Smooth muscle cell (in vitro differentiated cells): ENCODE measurements around the gene CCDC177. TPM values are rescaled to one million over a fixed set of nuclear protein-coding genes. Genes with fewer than 3 reads are reported as not detected.

Experiments
- DNase-seq: peaks from one replicate; lab custom pipeline; 2025; ENCODE audit not compliant: unreplicated experiment; lab: John Stamatoyannopoulos, UW
- H2AFZ ChIP-seq: fragments of 200-600 bp; sonication (generic); 2 replicates; pipeline ENCODE4 v1.6.0; 2016; ENCODE audit warnings: antibody characterized with exemption, low read depth, mild to moderate bottlenecking
- H3F3A ChIP-seq: fragments of 200-600 bp; sonication (generic); 2 replicates; pipeline ENCODE4 v1.6.0; 2017; ENCODE audit warnings: antibody characterized with exemption, low read depth
- H3K27ac ChIP-seq: fragments of 200-600 bp; sonication (generic); 2 replicates; pipeline ENCODE4 v1.5.1; 2016; ENCODE audit warnings: low read depth, mild to moderate bottlenecking
- H3K27me3 ChIP-seq: fragments of 200-600 bp; sonication (generic); 2 replicates; pipeline ENCODE4 v1.6.1; 2016; ENCODE audit warnings: low read depth, mild to moderate bottlenecking
- H3K36me3 ChIP-seq: fragments of 200-600 bp; sonication (generic); 2 replicates; pipeline ENCODE4 v1.5.1; 2016; ENCODE audit warnings: low read depth
- H3K4me1 ChIP-seq: fragments of 200-600 bp; sonication (generic); 2 replicates; pipeline ENCODE4 v1.5.1; 2016; ENCODE audit warnings: low read depth
- H3K4me2 ChIP-seq: fragments of 200-600 bp; sonication (generic); 2 replicates; pipeline ENCODE4 v1.6.0; 2016; ENCODE audit warnings: mild to moderate bottlenecking
- H3K4me3 ChIP-seq: fragments of 200-600 bp; sonication (generic); 2 replicates; pipeline ENCODE4 v1.5.1; 2016; ENCODE audit warnings: mild to moderate bottlenecking
- H3K79me2 ChIP-seq: fragments of 200-600 bp; sonication (generic); 2 replicates; pipeline ENCODE4 v1.6.0; 2016; ENCODE audit warnings: low read depth, mild to moderate bottlenecking
- H3K9ac ChIP-seq: fragments of 200-600 bp; sonication (generic); 2 replicates; pipeline ENCODE4 v1.6.0; 2016; ENCODE audit warnings: low read depth
- H3K9me3 ChIP-seq: fragments of 200-600 bp; sonication (generic); replicated peaks from 2 replicates; pipeline ENCODE4 v1.5.1; 2016; ENCODE audit warnings: low read depth
- H4K20me1 ChIP-seq: fragments of 200-600 bp; sonication (generic); 2 replicates; pipeline ENCODE4 v1.6.0; 2016; ENCODE audit warnings: low read depth
- WGBS: methylation state at CpG from one replicate; pipeline ENCODE4 v1.1.7; 2016; ENCODE audit warnings: low lambda C conversion rate; 5-methylcytosine and 5-hydroxymethylcytosine counted together
- polyA plus RNA-seq: library from polyadenylated mRNA; unstranded; fragments of >200 nt; fragmentation: Nextera tagmentation; extraction: Ambion mirVana; gene quantifications from 2 replicates; pipeline ENCODE4 v1.2.1, GENCODE V29; 2016
- total RNA-seq: library from RNA; depleted of rRNA; stranded (reverse); fragments of >200 nt; gene quantifications from 2 replicates; pipeline ENCODE4 v1.2.3, GENCODE V29; 2014
- TF ChIP-seq, protein P1 (sequence below): fragments of 200-600 bp; sonication (generic); IDR thresholded peaks from 2 replicates; pipeline ENCODE4 v1.5.1; 2017; ENCODE audit warnings: borderline replicate concordance, mild to moderate bottlenecking, antibody characterized with exemption; ENCODE audit not compliant: insufficient read depth, poor library complexity, severe bottlenecking

Gene CCDC177
- total and polyA plus RNA-seq, 2 experiments from 2014 or later, result not detected

DNA sequence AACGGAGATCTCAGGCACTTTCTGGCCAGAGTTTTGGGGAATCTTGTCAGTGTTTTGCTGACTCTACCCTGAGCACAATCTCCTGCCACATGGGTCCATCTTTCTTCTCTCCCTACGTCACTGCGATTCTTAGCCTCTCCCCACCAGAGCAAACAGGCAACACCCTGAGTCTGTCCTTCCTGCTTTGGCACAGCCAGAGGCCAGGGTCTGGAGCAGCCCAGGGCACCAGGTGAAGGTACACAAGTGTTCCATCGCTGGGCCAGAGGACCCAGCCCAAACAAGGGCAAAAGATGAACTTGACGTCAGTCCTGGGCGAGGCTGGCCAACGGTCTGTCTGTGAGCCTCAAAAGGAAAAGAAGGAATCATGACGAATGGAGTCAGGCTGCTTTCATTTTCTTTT lies 12.7 kb upstream of the CCDC177 start:
- WGBS, result 76% methylated on average over 8 of the region's 8 CpGs
- H4K20me1 ChIP-seq, result no peaks in the 10 kb centered on the region
- DNase-seq, result no peak
- no peak overlapping the region for H3K27ac ChIP-seq
- no peaks in the 10 kb centered on the region for H3F3A ChIP-seq
- no peaks in the 10 kb centered on the region for H3K36me3 ChIP-seq
- H2AFZ ChIP-seq, result no peak overlapping the region
- peaks cover 4% of the 10 kb centered on the region for H3K4me1 ChIP-seq
- H3K27me3 ChIP-seq, result no peaks in the 10 kb centered on the region
- H3K9me3 ChIP-seq, result no peaks in the 10 kb centered on the region
- no peak overlapping the region for H3K4me2 ChIP-seq
- H3K4me3 ChIP-seq, result no peak overlapping the region
- no peak overlapping the region for H3K9ac ChIP-seq
- no peaks in the 10 kb centered on the region for H3K79me2 ChIP-seq
- TF ChIP-seq, protein P1, sequence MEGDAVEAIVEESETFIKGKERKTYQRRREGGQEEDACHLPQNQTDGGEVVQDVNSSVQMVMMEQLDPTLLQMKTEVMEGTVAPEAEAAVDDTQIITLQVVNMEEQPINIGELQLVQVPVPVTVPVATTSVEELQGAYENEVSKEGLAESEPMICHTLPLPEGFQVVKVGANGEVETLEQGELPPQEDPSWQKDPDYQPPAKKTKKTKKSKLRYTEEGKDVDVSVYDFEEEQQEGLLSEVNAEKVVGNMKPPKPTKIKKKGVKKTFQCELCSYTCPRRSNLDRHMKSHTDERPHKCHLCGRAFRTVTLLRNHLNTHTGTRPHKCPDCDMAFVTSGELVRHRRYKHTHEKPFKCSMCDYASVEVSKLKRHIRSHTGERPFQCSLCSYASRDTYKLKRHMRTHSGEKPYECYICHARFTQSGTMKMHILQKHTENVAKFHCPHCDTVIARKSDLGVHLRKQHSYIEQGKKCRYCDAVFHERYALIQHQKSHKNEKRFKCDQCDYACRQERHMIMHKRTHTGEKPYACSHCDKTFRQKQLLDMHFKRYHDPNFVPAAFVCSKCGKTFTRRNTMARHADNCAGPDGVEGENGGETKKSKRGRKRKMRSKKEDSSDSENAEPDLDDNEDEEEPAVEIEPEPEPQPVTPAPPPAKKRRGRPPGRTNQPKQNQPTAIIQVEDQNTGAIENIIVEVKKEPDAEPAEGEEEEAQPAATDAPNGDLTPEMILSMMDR, result no peak

DNA sequence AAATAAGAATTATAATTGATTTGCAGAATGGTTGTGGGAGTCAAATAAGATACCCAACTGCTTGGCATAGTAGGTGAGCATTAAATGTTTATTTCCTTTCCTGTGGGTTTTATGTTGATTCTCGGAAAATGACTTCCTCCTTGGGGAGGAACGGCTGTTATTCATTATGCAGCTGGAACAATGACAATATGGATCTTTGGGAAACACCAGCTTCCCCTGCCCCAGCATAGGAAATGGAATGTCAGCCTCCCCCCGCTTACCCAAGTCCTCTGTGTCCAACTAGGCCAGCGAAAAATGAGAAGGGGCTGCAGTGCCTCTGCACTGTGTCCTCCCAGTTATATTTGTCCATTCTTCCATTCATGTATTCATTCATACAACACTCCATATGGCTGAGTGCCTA lies 11.7 kb upstream of the CCDC177 start:
- peaks cover 3% of the 10 kb centered on the region for H3K4me1 ChIP-seq
- no peak for DNase-seq
- TF ChIP-seq, protein P1, result no peak
- no peak overlapping the region for H3K27ac ChIP-seq
- no peaks in the 10 kb centered on the region for H4K20me1 ChIP-seq
- H3K4me3 ChIP-seq, result no peak overlapping the region
- H2AFZ ChIP-seq, result no peak overlapping the region
- H3K9ac ChIP-seq, result no peak overlapping the region
- H3F3A ChIP-seq, result no peaks in the 10 kb centered on the region
- no peaks in the 10 kb centered on the region for H3K27me3 ChIP-seq
- H3K79me2 ChIP-seq, result no peaks in the 10 kb centered on the region
- no peaks in the 10 kb centered on the region for H3K36me3 ChIP-seq
- WGBS, result 97% methylated on average over 4 of the region's 4 CpGs
- H3K4me2 ChIP-seq, result no peak overlapping the region
- no peaks in the 10 kb centered on the region for H3K9me3 ChIP-seq

DNA sequence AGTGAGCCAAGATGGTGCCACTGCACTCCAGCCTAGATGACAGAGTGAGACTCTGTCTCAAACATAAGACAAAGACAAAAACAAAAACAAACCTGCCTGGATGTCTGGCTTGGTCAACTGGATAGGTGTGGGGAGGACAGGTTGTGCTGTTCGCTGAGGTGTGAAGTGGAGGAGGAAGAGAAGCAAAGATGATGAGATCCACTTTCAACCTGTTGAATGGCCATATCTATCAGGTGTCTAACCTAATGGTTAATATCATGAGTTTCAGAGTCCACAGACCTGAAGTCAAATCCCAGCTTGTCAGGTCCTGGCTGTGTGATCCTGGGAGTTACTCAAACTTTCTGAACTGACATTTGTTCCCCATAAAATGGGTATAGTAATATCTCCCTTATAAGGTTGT lies 9.7 kb upstream of the CCDC177 start:
- Histone ChIP-seq H3K4me1 (no peaks in the 10 kb centered on the region), H3F3A (no peaks in the 10 kb centered on the region), H3K4me2 (no peak overlapping the region), H4K20me1 (no peaks in the 10 kb centered on the region), H3K4me3 (no peak overlapping the region), H3K36me3 (no peaks in the 10 kb centered on the region), H3K9me3 (no peaks in the 10 kb centered on the region), H3K27me3 (no peaks in the 10 kb centered on the region), H3K79me2 (no peaks in the 10 kb centered on the region), H3K27ac (no peak overlapping the region), H3K9ac (no peak overlapping the region), H2AFZ (no peak overlapping the region)
- no peak for DNase-seq
- TF ChIP-seq, protein P1, result no peak
- WGBS, result 100% methylated on average over 1 of the region's 1 CpG

DNA sequence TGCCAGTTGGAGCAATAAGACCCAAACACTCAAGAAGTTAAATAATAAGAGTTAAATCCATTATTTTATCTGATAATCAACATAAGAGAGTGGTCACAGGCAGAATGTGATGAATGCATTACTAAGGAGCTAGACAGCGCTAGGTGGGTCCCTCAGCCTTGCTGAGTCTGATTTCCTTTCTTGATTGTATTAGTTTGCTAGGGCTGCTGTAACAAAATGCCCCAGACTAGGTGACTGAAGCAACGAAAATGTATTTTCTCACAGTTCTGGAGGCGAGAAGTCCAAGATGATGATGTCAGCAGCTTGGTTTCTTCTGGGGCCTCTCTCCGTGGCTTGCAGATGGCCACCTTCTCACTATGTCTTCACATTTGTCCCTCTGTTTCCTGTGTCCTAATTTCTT lies 8.2 kb upstream of the CCDC177 start:
- Histone ChIP-seq H3K36me3 (no peaks in the 10 kb centered on the region), H3K9ac (no peak overlapping the region), H3K27me3 (no peaks in the 10 kb centered on the region), H3F3A (no peaks in the 10 kb centered on the region), H3K79me2 (no peaks in the 10 kb centered on the region), H3K9me3 (no peaks in the 10 kb centered on the region), H3K4me1 (no peaks in the 10 kb centered on the region), H3K27ac (no peak overlapping the region), H3K4me3 (no peak overlapping the region), H4K20me1 (no peaks in the 10 kb centered on the region), H3K4me2 (no peak overlapping the region), H2AFZ (no peak overlapping the region)
- 87% methylated on average over 4 of the region's 4 CpGs for WGBS
- TF ChIP-seq, protein P1, result no peak
- DNase-seq, result no peak
